Ovary (tissue), 3 donors: ENCODE data around the gene QSER1.

Experiments
- EP300 ChIP-seq: sonication (generic); formaldehyde crosslinking; IDR thresholded peaks from one replicate; pipeline ENCODE4 v1.6.1; 2017; ENCODE audit warnings: antibody characterized with exemption
- TF ChIP-seq, protein P1 (sequence below), 3 donors: fragments of 450-650 bp in 2 of 3; fragments of 200-600 bp in 1 of 3; IDR thresholded peaks; one replicate each; pipeline versions ENCODE4 v1.5.1 to v1.8.0; 2016 to 2022; ENCODE audit warnings: antibody characterized with exemption in 3 of 3, mild to moderate bottlenecking in 1 of 3
- donor health status: DM: no; HTN: no; CAD: no.

- TF ChIP-seq EP300: no peak
- TF ChIP-seq, protein P1, sequence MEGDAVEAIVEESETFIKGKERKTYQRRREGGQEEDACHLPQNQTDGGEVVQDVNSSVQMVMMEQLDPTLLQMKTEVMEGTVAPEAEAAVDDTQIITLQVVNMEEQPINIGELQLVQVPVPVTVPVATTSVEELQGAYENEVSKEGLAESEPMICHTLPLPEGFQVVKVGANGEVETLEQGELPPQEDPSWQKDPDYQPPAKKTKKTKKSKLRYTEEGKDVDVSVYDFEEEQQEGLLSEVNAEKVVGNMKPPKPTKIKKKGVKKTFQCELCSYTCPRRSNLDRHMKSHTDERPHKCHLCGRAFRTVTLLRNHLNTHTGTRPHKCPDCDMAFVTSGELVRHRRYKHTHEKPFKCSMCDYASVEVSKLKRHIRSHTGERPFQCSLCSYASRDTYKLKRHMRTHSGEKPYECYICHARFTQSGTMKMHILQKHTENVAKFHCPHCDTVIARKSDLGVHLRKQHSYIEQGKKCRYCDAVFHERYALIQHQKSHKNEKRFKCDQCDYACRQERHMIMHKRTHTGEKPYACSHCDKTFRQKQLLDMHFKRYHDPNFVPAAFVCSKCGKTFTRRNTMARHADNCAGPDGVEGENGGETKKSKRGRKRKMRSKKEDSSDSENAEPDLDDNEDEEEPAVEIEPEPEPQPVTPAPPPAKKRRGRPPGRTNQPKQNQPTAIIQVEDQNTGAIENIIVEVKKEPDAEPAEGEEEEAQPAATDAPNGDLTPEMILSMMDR (IDR thresholded peaks at IDR 0.05): no peak
Measured at GRCh38 chr11:32894921-32895320, 2.3 kb downstream of the QSER1 start.
